Sigmoid colon (tissue), 6 donors: ENCODE measurements around the gene LOC101059915.
A peak's percentile ranks its signal among the peaks of the same experiment; 100 is the strongest.

ENCODE experiments used
- DNase-seq: peaks from one replicate; pipeline ENCODE4 v3.0.0-alpha.2; 2019
- H3K27ac ChIP-seq, 4 donors: fragments of 200-600 bp; sonication (generic); one replicate each; pipeline ENCODE4 v1.5.1; 2016 to 2019; ENCODE audit warnings: mild to moderate bottlenecking in 1 of 4
- H3K27me3 ChIP-seq, 3 donors: fragments of 200-600 bp; sonication (generic); one replicate each; pipeline ENCODE4 v1.5.1; 2019; ENCODE audit warnings: mild to moderate bottlenecking in 1 of 3
- H3K36me3 ChIP-seq, 4 donors: fragments of 200-600 bp; sonication (generic); one replicate each; pipeline ENCODE4 v1.5.1; 2016 to 2019
- H3K4me1 ChIP-seq, 4 donors: fragments of 200-600 bp; sonication (generic); one replicate each; pipeline ENCODE4 v1.5.1; 2017 to 2019
- H3K4me3 ChIP-seq, 4 donors: fragments of 200-600 bp; sonication (generic); one replicate each; pipeline ENCODE4 v1.5.1; 2017 to 2019; ENCODE audit warnings: mild to moderate bottlenecking in 2 of 4, moderate library complexity in 1 of 4
- H3K9me3 ChIP-seq, 4 donors: fragments of 200-600 bp in 3 of 4; sonication (generic) in 3 of 4; one replicate each; pipeline versions ENCODE4 v1.5.1 to v1.6.1; 2013 to 2019
- CTCF ChIP-seq, 4 experiments: fragments of 450-650 bp in 3 of 4; fragments of 200-600 bp in 1 of 4; IDR thresholded peaks; one replicate each; pipeline ENCODE4 v1.5.1; 2016 to 2019; ENCODE audit warnings: antibody characterized with exemption in 4 of 4, mild to moderate bottlenecking in 3 of 4, moderate library complexity in 2 of 4
- EP300 ChIP-seq, 4 donors: sonication (generic); formaldehyde crosslinking; IDR thresholded peaks; one replicate each; pipeline ENCODE4 v1.6.1; 2017; ENCODE audit warnings: antibody characterized with exemption in 4 of 4
- POLR2A ChIP-seq, 2 donors: fragments of 450-650 bp; IDR thresholded peaks; one replicate each; pipeline ENCODE4 v1.6.1; 2016; ENCODE audit warnings: antibody characterized with exemption in 2 of 2, mild to moderate bottlenecking in 2 of 2, moderate library complexity in 2 of 2
- POLR2AphosphoS5 ChIP-seq, 4 donors: sonication (generic); formaldehyde crosslinking; IDR thresholded peaks; one replicate each; pipeline ENCODE4 v1.6.1; 2017; ENCODE audit warnings: antibody characterized with exemption in 4 of 4
- WGBS, 2 donors: extraction: QIAGEN DNeasy Blood & Tissue Kit; methylation state at CpG; one replicate each; pipeline ENCODE4 v1.1.7; 2013; 5-methylcytosine and 5-hydroxymethylcytosine counted together
- intact Hi-C: fragments of 100-400 bp; cut with DNase I; formaldehyde crosslinking; loops from one replicate; pipeline ENCODE4 v1.15.1; 2023
- donor health status: healthy with polysubstance abuse.
- donor health status: healthy.

The LOC101059915 gene

GRCh38 chrX:71622576-71623450, 44.5 kb upstream of the LOC101059915 start:
- peak; percentile 93 for DNase-seq
- intact Hi-C loops: no loop called here
- TF ChIP-seq POLR2AphosphoS5 (IDR thresholded peaks at IDR 0.05) (peak in 1 of 4 donors; percentile 19), CTCF (IDR thresholded peaks at IDR 0.05) (peak in 1 of 4 experiments; percentile 28), POLR2A (IDR thresholded peaks at IDR 0.05) (no peak)
- Histone ChIP-seq H3K27ac (peak overlapping the region; percentile 71 to 79 (median 74)), H3K4me3 (no peak overlapping the region), H3K4me1 (peaks cover 0 to 24% (median 10%) of the 10 kb centered on the region in 4 donors), H3K36me3 (no peaks in the 10 kb centered on the region), H3K27me3 (no peaks in the 10 kb centered on the region), H3K9me3 (no peaks in the 10 kb centered on the region)
- 3 to 15% methylated on average over 13 of the region's 13 CpGs for WGBS, 2 donors

- H3K9me3 ChIP-seq: no peaks in the 10 kb centered on the region
- no peaks in the 10 kb centered on the region for H3K27me3 ChIP-seq
- intact Hi-C loops: no loop called here
- peak overlapping the region in 3 of 4 donors; percentile 71 to 76 (median 71) for H3K27ac ChIP-seq
- peaks cover 0 to 24% (median 10%) of the 10 kb centered on the region in 4 donors for H3K4me1 ChIP-seq
- no peak for DNase-seq
- no peak for TF ChIP-seq POLR2AphosphoS5 (IDR thresholded peaks at IDR 0.05)
- no peak for TF ChIP-seq EP300 (IDR thresholded peaks at IDR 0.05)
- no peak for TF ChIP-seq CTCF (IDR thresholded peaks at IDR 0.05)
- no peak for TF ChIP-seq POLR2A (IDR thresholded peaks at IDR 0.05)
- no peak overlapping the region for H3K4me3 ChIP-seq
- 75 to 86% methylated on average over 3 of the region's 3 CpGs for WGBS, 2 donors
- H3K36me3 ChIP-seq: no peaks in the 10 kb centered on the region
Observed at GRCh38 chrX:71623714-71624113, 43.6 kb upstream of the LOC101059915 start.

GRCh38 chrX:71625471-71625870, 41.9 kb upstream of the LOC101059915 start:
- H3K9me3 ChIP-seq: no peaks in the 10 kb centered on the region
- peaks cover 0 to 24% (median 10%) of the 10 kb centered on the region in 4 donors for H3K4me1 ChIP-seq
- intact Hi-C loops: no loop called here
- H3K36me3 ChIP-seq: no peaks in the 10 kb centered on the region
- DNase-seq: no peak
- no peaks in the 10 kb centered on the region for H3K27me3 ChIP-seq
- WGBS, 2 donors: 56 to 81% methylated on average over 5 of the region's 5 CpGs
- H3K4me3 ChIP-seq: no peak overlapping the region
- no peak for TF ChIP-seq CTCF (IDR thresholded peaks at IDR 0.05)
- H3K27ac ChIP-seq: no peak overlapping the region

- 18 to 69% methylated on average over 6 of the region's 6 CpGs for WGBS, 2 donors
- no peaks in the 10 kb centered on the region for H3K9me3 ChIP-seq
- no peak overlapping the region for H3K27ac ChIP-seq
- intact Hi-C loops: no loop called here
- H3K4me3 ChIP-seq: no peak overlapping the region
- peaks cover 0 to 22% (median 9%) of the 10 kb centered on the region in 4 donors for H3K4me1 ChIP-seq
- TF ChIP-seq CTCF (IDR thresholded peaks at IDR 0.05) (no peak), POLR2AphosphoS5 (IDR thresholded peaks at IDR 0.05) (no peak), EP300 (IDR thresholded peaks at IDR 0.05) (no peak), POLR2A (IDR thresholded peaks at IDR 0.05) (no peak)
- no peaks in the 10 kb centered on the region for H3K27me3 ChIP-seq
- no peak for DNase-seq
- no peaks in the 10 kb centered on the region for H3K36me3 ChIP-seq
Observed at GRCh38 chrX:71626576-71626975, 40.8 kb upstream of the LOC101059915 start.
